T-cell (primary cell): ENCODE data around the gene GPR78. TPM values are rescaled to one million over a fixed set of nuclear protein-coding genes. Genes with fewer than 3 reads are reported as not detected.

Source experiments
- ATAC-seq, 4 experiments: fragments of 200-7000 bp in 3 of 4; fragments of 150-1000 bp in 1 of 4; cut with Tn5 transposase; replicated peaks in 1 of 4; 1 replicate in 3 of 4; 2 replicates in 1 of 4; pipeline ENCODE4 v1.10.0; 2021; ENCODE audit warnings: moderate library complexity in 3 of 4, mild to moderate bottlenecking in 2 of 4, moderate number of reproducible peaks in 1 of 4
- CTCF ChIA-PET, 2 donors: fragments of 300-600 bp; sonication (Branson Sonifier 250); formaldehyde crosslinking; loops; one replicate each; lab custom pipeline; 2022; ENCODE audit warnings: antibody characterized with exemption in 2 of 2; lab: Charles Lee
- POLR2A ChIA-PET, 2 donors: fragments of 300-600 bp; sonication (Branson Sonifier 250); formaldehyde crosslinking; loops; one replicate each; lab custom pipeline; 2022; ENCODE audit warnings: antibody characterized with exemption in 2 of 2; lab: Charles Lee
- DNase-seq, 35 experiments: peaks; one replicate each; pipeline versions ENCODE4 v3.0.0 to v3.0.0-alpha.2; 2013 to 2023
- H3K27ac ChIP-seq: one replicate; pipeline ENCODE4 v1.5.1; 2013; ENCODE audit warnings: low read length
- H3K27me3 ChIP-seq, 2 experiments: replicated peaks in 1 of 2; 1 replicate in 1 of 2; 2 replicates in 1 of 2; pipeline versions ENCODE4 v1.6.1 to v1.7.0; 2013; ENCODE audit warnings: low read length in 1 of 2, mixed read lengths in 1 of 2; ENCODE audit not compliant: control insufficient read depth in 2 of 2, insufficient read depth in 2 of 2; ENCODE audit errors: extremely low read depth in 1 of 2
- H3K36me3 ChIP-seq, 2 donors: 1 replicate in 1 of 2; 2 replicates in 1 of 2; pipeline versions ENCODE4 v1.6.1 to v1.7.0; 2013; ENCODE audit warnings: low read length in 1 of 2; ENCODE audit not compliant: control insufficient read depth in 2 of 2, insufficient read depth in 1 of 2; ENCODE audit errors: extremely low read depth in 1 of 2
- H3K4me1 ChIP-seq, 2 experiments: 1 replicate in 1 of 2; 2 replicates in 1 of 2; pipeline versions ENCODE4 v1.6.1 to v1.7.0; 2013; ENCODE audit warnings: low read length in 2 of 2, mixed read lengths in 1 of 2; ENCODE audit not compliant: insufficient read depth in 2 of 2, control insufficient read depth in 1 of 2; ENCODE audit errors: extremely low read depth in 1 of 2
- H3K4me3 ChIP-seq, 2 donors: 1 replicate in 1 of 2; 2 replicates in 1 of 2; pipeline versions ENCODE4 v1.5.1 to v1.7.0; 2013; ENCODE audit warnings: mild to moderate bottlenecking in 2 of 2, low read length in 1 of 2, moderate library complexity in 1 of 2; ENCODE audit not compliant: control insufficient read depth in 1 of 2; ENCODE audit errors: extremely low read depth in 1 of 2
- H3K9me3 ChIP-seq: 2 replicates; pipeline ENCODE4 v1.7.0; 2013
- H3K27ac Mint-ChIP-seq, 2 donors: one replicate each; pipeline ENCODE4 v1.8.0; 2020 to 2021; ENCODE audit warnings: mild to moderate bottlenecking in 2 of 2, mixed read lengths in 2 of 2
- H3K27me3 Mint-ChIP-seq, 2 donors: one replicate each; pipeline ENCODE4 v1.8.0; 2021 to 2022; ENCODE audit warnings: mixed read lengths in 2 of 2
- H3K36me3 Mint-ChIP-seq: one replicate; pipeline ENCODE4 v1.8.0; 2021; ENCODE audit warnings: mixed read lengths
- H3K4me1 Mint-ChIP-seq, 3 donors: one replicate each; pipeline ENCODE4 v1.8.0; 2020 to 2022; ENCODE audit warnings: mixed read lengths in 3 of 3, mild to moderate bottlenecking in 1 of 3
- H3K4me3 Mint-ChIP-seq, 3 donors: one replicate each; pipeline ENCODE4 v1.8.0; 2020 to 2022; ENCODE audit warnings: mild to moderate bottlenecking in 3 of 3, mixed read lengths in 3 of 3, moderate library complexity in 3 of 3
- H3K9me3 Mint-ChIP-seq, 3 donors: one replicate each; pipeline ENCODE4 v1.8.0; 2020 to 2022; ENCODE audit warnings: mixed read lengths in 3 of 3
- WGBS: methylation state at CpG from one replicate; pipeline ENCODE4 v1.1.5; 2013; ENCODE audit warnings: missing lambda C conversion rate; ENCODE audit not compliant: insufficient coverage; 5-methylcytosine and 5-hydroxymethylcytosine counted together
- total RNA-seq, 35 experiments: library from RNA in 6 of 35; stranded (reverse) in 6 of 35; fragments of 120-200 nt in 1 of 35; gene quantifications; one replicate each; pipeline versions ENCODE4 v1.2.1 to v1.2.4 and lab custom pipeline; 2013 to 2026

Gene GPR78
- total RNA-seq, 5 donors from 2014 or later (not counting 1 experiment from before 2014, with no cell fraction given) = not detected

DNA sequence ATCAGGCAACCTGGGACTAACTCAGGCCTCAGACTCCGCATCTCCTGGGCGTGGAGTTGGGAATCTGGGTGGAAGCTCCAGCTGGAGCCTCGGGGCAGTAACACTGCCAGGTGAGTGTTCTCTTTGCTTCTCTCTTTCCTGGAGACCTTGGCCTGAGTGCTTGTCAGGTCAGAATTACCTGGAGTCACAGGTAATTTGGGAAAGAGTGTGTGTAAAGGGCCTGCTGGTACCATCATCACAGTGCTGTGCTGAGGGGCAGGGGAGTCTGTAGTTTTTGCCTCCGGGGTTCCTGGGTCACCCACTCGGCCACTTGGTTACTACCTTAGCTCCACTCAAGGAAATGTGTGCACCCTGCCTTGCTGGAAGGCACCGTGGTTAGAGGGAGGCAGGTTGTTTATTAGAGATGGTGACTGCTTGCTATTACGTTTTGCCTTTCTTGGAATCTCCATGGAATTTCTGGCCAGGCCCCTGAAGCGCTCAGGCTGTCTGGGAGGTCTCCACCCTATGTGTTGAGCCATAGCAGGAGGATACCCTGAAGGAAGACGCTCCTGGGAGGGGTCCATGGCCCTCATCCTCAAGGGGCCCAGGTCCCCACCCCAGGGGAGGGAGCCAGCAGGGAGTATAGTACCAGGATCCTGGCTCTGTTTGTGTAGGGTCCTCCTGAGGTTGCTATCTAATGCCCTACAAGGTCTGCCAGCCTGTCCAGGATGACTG, 2.9 kb downstream of the GPR78 start:
- Mint-ChIP-seq H3K4me3 (no peak overlapping the region), H3K4me1 (no peaks in the 10 kb centered on the region), H3K9me3 (no peaks in the 10 kb centered on the region), H3K27me3 (peaks cover 19 to 28% of the 10 kb centered on the region in 2 donors), H3K36me3 (no peaks in the 10 kb centered on the region), H3K27ac (no peak overlapping the region)
- Histone ChIP-seq H3K36me3 (no peaks in the 10 kb centered on the region), H3K4me3 (no peak overlapping the region), H3K9me3 (no peaks in the 10 kb centered on the region), H3K27ac (no peak overlapping the region), H3K4me1 (no peaks in the 10 kb centered on the region), H3K27me3 (peaks cover 3 to 55% of the 10 kb centered on the region in 2 experiments)
- WGBS = 71% methylated on average over 5 of the region's 9 CpGs
- POLR2A ChIA-PET = no interaction called here
- ATAC-seq = no peak
- CTCF ChIA-PET = no interaction called here
- DNase-seq = no peak

GRCh38 chr4:8583655-8584025, 3.4 kb downstream of the GPR78 start:
- ChIA-PET CTCF (no interaction called here), POLR2A (no interaction called here)
- no peak for ATAC-seq
- no peak overlapping the region for H3K27ac Mint-ChIP-seq
- H3K4me3 ChIP-seq = no peak overlapping the region
- no peak for DNase-seq
- no peak overlapping the region for H3K27ac ChIP-seq
- peaks cover 3 to 57% of the 10 kb centered on the region in 2 experiments for H3K27me3 ChIP-seq
- no peaks in the 10 kb centered on the region for H3K9me3 ChIP-seq
- no peaks in the 10 kb centered on the region for H3K9me3 Mint-ChIP-seq
- 100% methylated on average over 1 of the region's 4 CpGs for WGBS
- H3K4me1 Mint-ChIP-seq = no peaks in the 10 kb centered on the region
- H3K27me3 Mint-ChIP-seq = peaks cover 19 to 27% of the 10 kb centered on the region in 2 donors
- H3K36me3 Mint-ChIP-seq = no peaks in the 10 kb centered on the region
- no peaks in the 10 kb centered on the region for H3K36me3 ChIP-seq
- H3K4me1 ChIP-seq = no peaks in the 10 kb centered on the region
- H3K4me3 Mint-ChIP-seq = no peak overlapping the region

GRCh38 chr4:8585186-8585585, 5.0 kb downstream of the GPR78 start:
- peaks cover 2 to 57% of the 10 kb centered on the region in 2 experiments for H3K27me3 ChIP-seq
- DNase-seq (no peak), ATAC-seq (no peak)
- no peaks in the 10 kb centered on the region for H3K36me3 Mint-ChIP-seq
- H3K4me1 Mint-ChIP-seq = no peaks in the 10 kb centered on the region
- H3K9me3 ChIP-seq = no peaks in the 10 kb centered on the region
- no peak overlapping the region for H3K4me3 Mint-ChIP-seq
- CTCF ChIA-PET = no interaction called here
- H3K36me3 ChIP-seq = no peaks in the 10 kb centered on the region
- H3K4me3 ChIP-seq = no peak overlapping the region
- POLR2A ChIA-PET = no interaction called here
- no peak overlapping the region for H3K27ac Mint-ChIP-seq
- peaks cover 13 to 20% of the 10 kb centered on the region in 2 donors for H3K27me3 Mint-ChIP-seq
- no peaks in the 10 kb centered on the region for H3K9me3 Mint-ChIP-seq
- no peaks in the 10 kb centered on the region for H3K4me1 ChIP-seq
- no peak overlapping the region for H3K27ac ChIP-seq
- 51% methylated on average over 4 of the region's 6 CpGs for WGBS

DNA sequence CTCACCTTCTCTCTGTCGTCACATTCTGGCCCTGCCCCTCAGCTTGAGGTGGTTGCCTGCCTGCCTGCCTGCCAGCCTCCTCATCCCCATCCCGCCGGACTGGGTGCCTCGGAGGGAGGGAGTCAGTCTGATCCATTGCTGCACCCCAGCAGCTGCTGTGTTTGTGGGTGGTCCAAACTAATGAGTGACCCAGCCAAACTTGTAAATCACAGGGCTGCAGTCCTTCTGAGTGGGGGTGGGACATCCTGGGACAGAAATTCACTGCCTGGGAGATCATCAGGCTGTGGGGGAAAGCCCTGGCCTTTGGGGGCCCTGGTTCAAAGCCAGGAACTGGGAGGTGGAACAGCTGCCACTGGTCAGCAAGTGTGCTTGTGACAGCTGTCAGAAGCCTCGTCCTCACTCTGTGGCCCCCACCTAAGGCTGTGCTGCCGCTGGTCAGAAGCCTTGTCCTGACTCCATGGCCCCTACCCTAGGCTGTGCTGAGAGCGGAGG, 5.6 kb downstream of the GPR78 start:
- 29% methylated on average over 1 of the region's 7 CpGs for WGBS
- DNase-seq = no peak
- no peak for ATAC-seq
- Mint-ChIP-seq H3K36me3 (no peaks in the 10 kb centered on the region), H3K27ac (no peak overlapping the region), H3K27me3 (peaks cover 17 to 26% of the 10 kb centered on the region in 2 donors), H3K9me3 (no peaks in the 10 kb centered on the region), H3K4me1 (no peaks in the 10 kb centered on the region), H3K4me3 (no peak overlapping the region)
- ChIA-PET CTCF (no interaction called here), POLR2A (no interaction called here)
- no peak overlapping the region for H3K4me3 ChIP-seq
- no peaks in the 10 kb centered on the region for H3K9me3 ChIP-seq
- H3K36me3 ChIP-seq = no peaks in the 10 kb centered on the region
- no peaks in the 10 kb centered on the region for H3K4me1 ChIP-seq
- no peak overlapping the region for H3K27ac ChIP-seq
- H3K27me3 ChIP-seq = peaks cover 1 to 57% of the 10 kb centered on the region in 2 experiments

- no peak for DNase-seq
- CTCF ChIA-PET = no interaction called here
These were observed 6.1 kb downstream of the GPR78 start for GRCh38 chr4:8586246-8586645.

GRCh38 chr4:8586671-8587468, 6.7 kb downstream of the GPR78 start:
- ATAC-seq (no peak), DNase-seq (no peak)
- Histone ChIP-seq H3K9me3 (no peaks in the 10 kb centered on the region), H3K4me1 (no peaks in the 10 kb centered on the region), H3K27me3 (peaks cover 0 to 66% of the 10 kb centered on the region in 2 experiments), H3K4me3 (no peak overlapping the region), H3K36me3 (no peaks in the 10 kb centered on the region), H3K27ac (no peak overlapping the region)
- Mint-ChIP-seq H3K27ac (no peak overlapping the region), H3K27me3 (peaks cover 26 to 36% of the 10 kb centered on the region in 2 donors), H3K4me3 (no peak overlapping the region), H3K9me3 (no peaks in the 10 kb centered on the region), H3K36me3 (no peaks in the 10 kb centered on the region), H3K4me1 (no peaks in the 10 kb centered on the region)
- 81% methylated on average over 37 of the region's 37 CpGs for WGBS
- POLR2A ChIA-PET = no interaction called here
- CTCF ChIA-PET = no interaction called here

More at GRCh38 chr4:8586246-8586645, 6.1 kb downstream of the GPR78 start:
- no peak overlapping the region for H3K27ac Mint-ChIP-seq
- H3K36me3 Mint-ChIP-seq = no peaks in the 10 kb centered on the region
- Histone ChIP-seq H3K27ac (no peak overlapping the region), H3K4me3 (no peak overlapping the region), H3K36me3 (no peaks in the 10 kb centered on the region), H3K27me3 (peaks cover 0 to 60% of the 10 kb centered on the region in 2 experiments), H3K4me1 (no peaks in the 10 kb centered on the region), H3K9me3 (no peaks in the 10 kb centered on the region)
- no peaks in the 10 kb centered on the region for H3K9me3 Mint-ChIP-seq
- H3K27me3 Mint-ChIP-seq = peaks cover 20 to 30% of the 10 kb centered on the region in 2 donors
- H3K4me1 Mint-ChIP-seq = no peaks in the 10 kb centered on the region
- POLR2A ChIA-PET = no interaction called here
- H3K4me3 Mint-ChIP-seq = no peak overlapping the region
- ATAC-seq = no peak
- 56% methylated on average over 5 of the region's 5 CpGs for WGBS
